Tibial nerve (tissue), 3 donors: Measurements from ENCODE around the gene KIRREL3.

Experiments used
- POLR2A ChIP-seq, 2 donors: fragments of 450-650 bp; IDR thresholded peaks; one replicate each; pipeline ENCODE4 v1.6.1; 2017; ENCODE audit warnings: antibody characterized with exemption in 2 of 2, mild to moderate bottlenecking in 2 of 2, moderate library complexity in 2 of 2
- TF ChIP-seq, protein P1 (sequence below), 5 experiments: fragments of 200-600 bp in 3 of 5; fragments of 450-650 bp in 2 of 5; sonication (generic) in 3 of 5; IDR thresholded peaks; one replicate each; pipeline ENCODE4 v1.5.1; 2016 to 2019; ENCODE audit warnings: antibody characterized with exemption in 5 of 5, mild to moderate bottlenecking in 3 of 5, moderate library complexity in 2 of 5

DNA sequence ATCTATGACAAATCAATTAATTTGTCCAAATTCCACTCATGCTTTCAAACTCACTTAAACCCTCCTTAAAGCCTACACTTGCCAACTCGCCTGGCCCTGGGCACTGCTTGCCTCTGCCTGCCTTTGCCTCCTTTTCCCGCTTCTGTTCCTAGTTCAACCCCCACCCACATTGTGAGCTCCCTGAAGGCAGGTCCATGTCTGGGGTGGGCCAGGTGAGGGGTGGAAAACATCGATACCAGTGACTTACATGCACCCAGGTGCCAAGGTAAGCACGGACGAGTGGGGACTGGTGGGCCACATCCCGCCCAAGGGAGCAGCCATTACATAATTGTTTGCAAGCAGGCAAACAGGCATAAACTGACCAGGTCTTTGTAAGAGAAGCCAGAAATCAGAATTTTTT lies 498.9 kb downstream of the KIRREL3 start:
- no peak for TF ChIP-seq POLR2A (IDR thresholded peaks at IDR 0.05)
- TF ChIP-seq, protein P1, sequence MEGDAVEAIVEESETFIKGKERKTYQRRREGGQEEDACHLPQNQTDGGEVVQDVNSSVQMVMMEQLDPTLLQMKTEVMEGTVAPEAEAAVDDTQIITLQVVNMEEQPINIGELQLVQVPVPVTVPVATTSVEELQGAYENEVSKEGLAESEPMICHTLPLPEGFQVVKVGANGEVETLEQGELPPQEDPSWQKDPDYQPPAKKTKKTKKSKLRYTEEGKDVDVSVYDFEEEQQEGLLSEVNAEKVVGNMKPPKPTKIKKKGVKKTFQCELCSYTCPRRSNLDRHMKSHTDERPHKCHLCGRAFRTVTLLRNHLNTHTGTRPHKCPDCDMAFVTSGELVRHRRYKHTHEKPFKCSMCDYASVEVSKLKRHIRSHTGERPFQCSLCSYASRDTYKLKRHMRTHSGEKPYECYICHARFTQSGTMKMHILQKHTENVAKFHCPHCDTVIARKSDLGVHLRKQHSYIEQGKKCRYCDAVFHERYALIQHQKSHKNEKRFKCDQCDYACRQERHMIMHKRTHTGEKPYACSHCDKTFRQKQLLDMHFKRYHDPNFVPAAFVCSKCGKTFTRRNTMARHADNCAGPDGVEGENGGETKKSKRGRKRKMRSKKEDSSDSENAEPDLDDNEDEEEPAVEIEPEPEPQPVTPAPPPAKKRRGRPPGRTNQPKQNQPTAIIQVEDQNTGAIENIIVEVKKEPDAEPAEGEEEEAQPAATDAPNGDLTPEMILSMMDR (IDR thresholded peaks at IDR 0.05): no peak
